OCI-LY3 (cell line): ENCODE data around the gene NCOA4.

Experiments used
- CTCF ChIP-seq: fragments of 200-600, 300-600 bp; sonication (generic); IDR thresholded peaks from 2 replicates; pipeline ENCODE4 v1.5.1; 2014; ENCODE audit warnings: antibody characterized with exemption, low read length, low read depth
- EZH2phosphoT487 ChIP-seq: fragments of 200-600 bp; shearing (Covaris generic); IDR thresholded peaks from 2 replicates; pipeline ENCODE4 v1.6.1; 2018; ENCODE audit warnings: antibody characterized with exemption, mixed run types, low read depth

- TF ChIP-seq CTCF (no peak), EZH2phosphoT487 (no peak)
These were observed 17.7 kb upstream of the NCOA4 start for GRCh38 chr10:46048152-46048551.
